SK-N-SH (cell line): ENCODE results near the gene SNAPC3.

Source experiments
- EP300 ChIP-seq, 2 experiments: IDR thresholded peaks; 2 replicates each; pipeline versions ENCODE4 v1.4.0 to v1.6.1; 2012; ENCODE audit warnings: borderline replicate concordance in 1 of 2, low read depth in 1 of 2, low read length in 1 of 2
- NFIC ChIP-seq: IDR thresholded peaks from 2 replicates; pipeline ENCODE4 v1.4.0; 2012; ENCODE audit warnings: borderline replicate concordance
- RAD21 ChIP-seq: IDR thresholded peaks from 2 replicates; pipeline ENCODE4 v1.6.1; 2012; ENCODE audit warnings: mild to moderate bottlenecking, low read length
- TF ChIP-seq, protein P1 (sequence below): fragments of 200-600 bp; sonication (generic); IDR thresholded peaks from 2 replicates; pipeline ENCODE4 v1.6.1; 2017; ENCODE audit warnings: antibody characterized with exemption, mild to moderate bottlenecking, moderate library complexity

DNA sequence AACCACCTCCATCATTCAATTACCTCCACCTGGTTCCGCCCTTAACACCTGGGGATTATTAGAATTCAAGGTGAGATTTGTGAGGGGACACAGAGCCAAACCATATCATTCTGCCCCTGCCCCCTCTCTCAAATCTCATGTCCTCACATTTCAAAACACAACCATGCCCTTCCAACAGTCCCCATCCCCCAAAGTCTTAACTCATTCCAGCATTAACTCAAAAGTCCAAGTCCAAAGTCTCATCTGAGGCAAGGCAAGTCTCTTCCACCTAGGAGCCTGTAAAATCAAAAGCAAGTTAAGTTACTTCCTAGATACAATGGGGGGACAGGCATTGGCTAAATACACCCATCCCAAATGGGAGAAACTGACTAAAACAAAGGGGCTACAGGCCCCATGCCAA, 69.3 kb downstream of the SNAPC3 start:
- TF ChIP-seq EP300 (IDR thresholded peaks at IDR 0.05; ENCODE audit: borderline replicate concordance in 1 of 2, low read depth in 1 of 2, low read length in 1 of 2) (no peak), NFIC (no peak), RAD21 (no peak)
- TF ChIP-seq, protein P1, sequence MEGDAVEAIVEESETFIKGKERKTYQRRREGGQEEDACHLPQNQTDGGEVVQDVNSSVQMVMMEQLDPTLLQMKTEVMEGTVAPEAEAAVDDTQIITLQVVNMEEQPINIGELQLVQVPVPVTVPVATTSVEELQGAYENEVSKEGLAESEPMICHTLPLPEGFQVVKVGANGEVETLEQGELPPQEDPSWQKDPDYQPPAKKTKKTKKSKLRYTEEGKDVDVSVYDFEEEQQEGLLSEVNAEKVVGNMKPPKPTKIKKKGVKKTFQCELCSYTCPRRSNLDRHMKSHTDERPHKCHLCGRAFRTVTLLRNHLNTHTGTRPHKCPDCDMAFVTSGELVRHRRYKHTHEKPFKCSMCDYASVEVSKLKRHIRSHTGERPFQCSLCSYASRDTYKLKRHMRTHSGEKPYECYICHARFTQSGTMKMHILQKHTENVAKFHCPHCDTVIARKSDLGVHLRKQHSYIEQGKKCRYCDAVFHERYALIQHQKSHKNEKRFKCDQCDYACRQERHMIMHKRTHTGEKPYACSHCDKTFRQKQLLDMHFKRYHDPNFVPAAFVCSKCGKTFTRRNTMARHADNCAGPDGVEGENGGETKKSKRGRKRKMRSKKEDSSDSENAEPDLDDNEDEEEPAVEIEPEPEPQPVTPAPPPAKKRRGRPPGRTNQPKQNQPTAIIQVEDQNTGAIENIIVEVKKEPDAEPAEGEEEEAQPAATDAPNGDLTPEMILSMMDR, result no peak
